OCI-LY1 (cell line): ENCODE measurements around the gene EMC9.
"Not testable (repeated sequence)": the region's sequence is repeated elsewhere in the genome, so short reads cannot be mapped to it uniquely, and the experiment has no call there.

Experiments
- H2AFZ ChIP-seq: fragments of 200-600 bp; sonication (generic), shearing (Covaris generic); 2 replicates; pipeline ENCODE4 v1.6.0; 2014; ENCODE audit warnings: antibody characterized with exemption, mild to moderate bottlenecking, low read length
- H3F3A ChIP-seq: fragments of 200-600 bp; sonication (generic), shearing (Covaris generic); 2 replicates; pipeline ENCODE4 v1.6.0; 2014; ENCODE audit warnings: mild to moderate bottlenecking, antibody characterized with exemption, low read length, moderate library complexity; ENCODE audit not compliant: insufficient read depth
- H3K27ac ChIP-seq: fragments of 200-600 bp; sonication (generic); 2 replicates; pipeline ENCODE4 v1.5.1; 2014; ENCODE audit warnings: low read length, mixed run types, mild to moderate bottlenecking, low read depth; ENCODE audit not compliant: poor library complexity, severe bottlenecking
- H3K27me3 ChIP-seq: fragments of 200-600 bp; sonication (generic); 2 replicates; pipeline ENCODE4 v1.6.0; 2014; ENCODE audit warnings: antibody characterized with exemption, mild to moderate bottlenecking, low read length, moderate library complexity; ENCODE audit not compliant: insufficient read depth
- H3K36me3 ChIP-seq: fragments of 200-600 bp; sonication (generic); 2 replicates; pipeline ENCODE4 v1.6.1; 2014; ENCODE audit warnings: mild to moderate bottlenecking, antibody characterized with exemption, low read length, moderate library complexity, mixed read lengths; ENCODE audit not compliant: insufficient read depth
- H3K4me1 ChIP-seq: fragments of 200-600 bp; sonication (generic); 2 replicates; pipeline ENCODE4 v1.5.1; 2014; ENCODE audit warnings: mild to moderate bottlenecking, low read length, moderate library complexity; ENCODE audit not compliant: insufficient read depth, severe bottlenecking
- H3K4me2 ChIP-seq: fragments of 200-600 bp; sonication (generic), shearing (Covaris generic); 2 replicates; pipeline ENCODE4 v1.6.1; 2014; ENCODE audit warnings: low read length
- H3K4me3 ChIP-seq: fragments of 200-600 bp; sonication (generic); 2 replicates; pipeline ENCODE4 v1.5.1; 2014; ENCODE audit warnings: low read length, low read depth, mild to moderate bottlenecking, mixed read lengths; ENCODE audit not compliant: poor library complexity, severe bottlenecking
- H3K79me2 ChIP-seq: fragments of 200-600 bp; shearing (Covaris generic); 2 replicates; pipeline ENCODE4 v1.6.1; 2016; ENCODE audit warnings: mixed run types, low read length, mixed read lengths; ENCODE audit not compliant: insufficient read depth
- H3K9ac ChIP-seq: fragments of 200-600 bp; sonication (generic), shearing (Covaris generic); 2 replicates; pipeline ENCODE4 v1.6.1; 2014; ENCODE audit warnings: mild to moderate bottlenecking, low read length, mixed read lengths
- H3K9me2 ChIP-seq: fragments of 200-600 bp; sonication (generic), shearing (Covaris generic); 2 replicates; pipeline ENCODE4 v1.6.1; 2014; ENCODE audit warnings: low read depth, mild to moderate bottlenecking, low read length, mixed read lengths
- H3K9me3 ChIP-seq: fragments of 200-600 bp; shearing (Covaris generic); 2 replicates; pipeline ENCODE4 v1.6.1; 2014; ENCODE audit warnings: low read length, mixed read lengths
- H4K20me1 ChIP-seq: fragments of 200-600 bp; sonication (generic), shearing (Covaris generic); 2 replicates; pipeline ENCODE4 v1.6.0; 2016; ENCODE audit warnings: mild to moderate bottlenecking, low read length; ENCODE audit not compliant: insufficient read depth
- CTCF ChIP-seq: fragments of 200-600 bp; sonication (generic), shearing (Covaris generic); IDR thresholded peaks from 2 replicates; pipeline ENCODE4 v1.5.1; 2017; ENCODE audit warnings: mild to moderate bottlenecking, antibody characterized with exemption, low read length, moderate library complexity, mixed read lengths
- EZH2 ChIP-seq: fragments of 200-600 bp; sonication (generic), shearing (Covaris generic); IDR thresholded peaks from 2 replicates; pipeline ENCODE4 v1.8.0; 2017; ENCODE audit warnings: borderline replicate concordance, mixed run types, mild to moderate bottlenecking, antibody characterized with exemption, low read length, moderate library complexity, mixed read lengths

EMC9 gene

GRCh38 chr14:24106672-24107271, 34.6 kb downstream of the EMC9 start:
- Histone ChIP-seq H3F3A (no peaks in the 10 kb centered on the region; the same call in 1 of the 2 replicates), H3K27me3 (no peaks in the 10 kb centered on the region), H3K4me2 (no peak overlapping the region)

DNA sequence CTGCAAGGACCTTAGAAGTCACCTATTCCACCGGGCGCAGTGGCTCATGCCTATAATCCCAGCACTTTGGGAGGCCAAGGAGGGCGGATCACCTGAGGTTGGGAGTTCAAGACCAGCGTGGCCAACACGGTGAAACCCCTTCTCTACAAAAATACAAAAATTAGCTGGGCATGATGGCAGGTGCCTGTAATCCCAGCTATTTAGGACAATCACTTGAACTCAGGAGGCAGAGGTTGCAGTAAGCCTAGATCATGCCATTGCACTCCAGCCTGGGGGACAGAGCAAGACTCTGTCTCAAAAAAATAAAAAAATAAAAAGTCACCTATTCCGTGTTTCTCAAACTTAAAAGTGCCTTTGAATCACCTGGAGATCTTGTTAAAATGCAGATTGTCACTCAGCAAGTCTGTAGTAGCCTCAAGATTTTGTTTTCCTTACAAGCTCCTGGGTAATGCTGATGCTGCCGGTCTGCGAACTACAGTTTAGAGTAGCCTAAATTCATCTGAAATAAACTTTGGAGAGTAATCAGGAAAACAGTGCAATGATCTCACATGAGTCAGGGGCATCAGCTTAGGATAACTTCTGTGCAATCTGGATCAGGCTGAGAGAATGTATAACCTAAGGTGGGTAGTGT, 35.7 kb downstream of the EMC9 start:
- not testable (repeated sequence) for H3K79me2 ChIP-seq, H3K9ac ChIP-seq, H3K9me2 ChIP-seq, H3K9me3 ChIP-seq, H3F3A ChIP-seq, H3K27me3 ChIP-seq, H3K4me2 ChIP-seq, H2AFZ ChIP-seq, H4K20me1 ChIP-seq, H3K4me3 ChIP-seq, H3K4me1 ChIP-seq, H3K27ac ChIP-seq
- H3K36me3 ChIP-seq: peaks cover 22% of the 10 kb centered on the region

More at GRCh38 chr14:24106672-24107271, 34.6 kb downstream of the EMC9 start:
- Histone ChIP-seq H4K20me1 (no peaks in the 10 kb centered on the region), H3K36me3 (peaks cover 22% of the 10 kb centered on the region), H3K79me2 (no peaks in the 10 kb centered on the region), H3K27ac (no peak overlapping the region), H3K4me3 (no peak overlapping the region), H3K9me2 (no peaks in the 10 kb centered on the region), H2AFZ (no peak overlapping the region), H3K4me1 (peaks cover 8% of the 10 kb centered on the region), H3K9me3 (no peaks in the 10 kb centered on the region), H3K9ac (no peak overlapping the region)
- TF ChIP-seq EZH2: no peak
- TF ChIP-seq CTCF: no peak

- TF ChIP-seq CTCF (no peak), EZH2 (no peak)
- peaks cover 34% of the 10 kb centered on the region for H3K36me3 ChIP-seq
These were observed 37.9 kb downstream of the EMC9 start for GRCh38 chr14:24103451-24103850.

More at GRCh38 chr14:24103451-24103850, 37.9 kb downstream of the EMC9 start:
- no peak overlapping the region for H3K27ac ChIP-seq
- no peaks in the 10 kb centered on the region for H3K27me3 ChIP-seq
- H3K4me1 ChIP-seq: peaks cover under 1% of the 10 kb centered on the region
- no peak overlapping the region for H2AFZ ChIP-seq
- no peaks in the 10 kb centered on the region for H3K79me2 ChIP-seq
- no peaks in the 10 kb centered on the region; the same call in 1 of the 2 replicates for H3F3A ChIP-seq
- H3K9me2 ChIP-seq: no peaks in the 10 kb centered on the region
- no peak overlapping the region for H3K4me2 ChIP-seq
- H3K9ac ChIP-seq: no peak overlapping the region
- no peaks in the 10 kb centered on the region for H3K9me3 ChIP-seq
- no peaks in the 10 kb centered on the region for H4K20me1 ChIP-seq
- no peak overlapping the region for H3K4me3 ChIP-seq
